Neural progenitor cell (in vitro differentiated cells): ENCODE measurements around the gene ITPK1. TPM values are rescaled to one million over a fixed set of nuclear protein-coding genes. Genes with fewer than 3 reads are reported as not detected.

ENCODE experiments used
- DNase-seq: peaks from one replicate; pipeline ENCODE4 v3.0.0-alpha.2; 2016; ENCODE audit warnings: low spot score
- H2AFZ ChIP-seq: fragments of 200-600 bp; sonication (generic); replicated peaks from 2 replicates; pipeline ENCODE4 v1.6.1; 2016; ENCODE audit warnings: antibody characterized with exemption
- H3F3A ChIP-seq: fragments of 200-600 bp; sonication (generic); 2 replicates; pipeline ENCODE4 v1.6.1; 2016; ENCODE audit warnings: antibody characterized with exemption, low read depth
- H3K27ac ChIP-seq: fragments of 200-600 bp; sonication (generic); 2 replicates; pipeline ENCODE4 v1.5.1; 2016; ENCODE audit warnings: mild to moderate bottlenecking
- H3K27me3 ChIP-seq: fragments of 200-600 bp; sonication (generic); 2 replicates; pipeline ENCODE4 v1.6.1; 2016; ENCODE audit warnings: mild to moderate bottlenecking, moderate library complexity
- H3K36me3 ChIP-seq: fragments of 200-600 bp; sonication (generic); 2 replicates; pipeline ENCODE4 v1.5.1; 2016
- H3K4me1 ChIP-seq: fragments of 200-600 bp; sonication (generic); 2 replicates; pipeline ENCODE4 v1.6.1; 2016; ENCODE audit warnings: mixed run types
- H3K4me2 ChIP-seq: fragments of 200-600 bp; sonication (generic); 2 replicates; pipeline ENCODE4 v1.6.1; 2016
- H3K4me3 ChIP-seq: fragments of 200-600 bp; sonication (generic); 2 replicates; pipeline ENCODE4 v1.5.1; 2016
- H3K79me2 ChIP-seq: fragments of 200-600 bp; sonication (generic); 2 replicates; pipeline ENCODE4 v1.6.1; 2016; ENCODE audit warnings: low read depth
- H3K9ac ChIP-seq: fragments of 200-600 bp; sonication (generic); 2 replicates; pipeline ENCODE4 v1.6.1; 2016
- H3K9me3 ChIP-seq: fragments of 200-600 bp; sonication (generic); 2 replicates; pipeline ENCODE4 v1.5.1; 2016; ENCODE audit warnings: low read depth
- H4K20me1 ChIP-seq: fragments of 200-600 bp; sonication (generic); 2 replicates; pipeline ENCODE4 v1.6.1; 2016; ENCODE audit warnings: low read depth
- H3K27ac Mint-ChIP-seq: 3 replicates; pipeline ENCODE4 v1.8.0; 2021; ENCODE audit warnings: mixed read lengths
- H3K27me3 Mint-ChIP-seq: 2 replicates; pipeline ENCODE4 v1.8.0; 2022; ENCODE audit warnings: low read depth, mild to moderate bottlenecking, inconsistent platforms, moderate library complexity, mixed read lengths; ENCODE audit not compliant: insufficient read depth
- H3K36me3 Mint-ChIP-seq: 3 replicates; pipeline ENCODE4 v1.8.0; 2021; ENCODE audit warnings: mixed read lengths
- H3K4me1 Mint-ChIP-seq: 3 replicates; pipeline ENCODE4 v1.8.0; 2021; ENCODE audit warnings: mixed read lengths
- H3K4me3 Mint-ChIP-seq: 3 replicates; pipeline ENCODE4 v1.8.0; 2021; ENCODE audit warnings: mild to moderate bottlenecking, moderate library complexity, mixed read lengths
- H3K9me3 Mint-ChIP-seq: 3 replicates; pipeline ENCODE4 v1.8.0; 2020; ENCODE audit warnings: mixed read lengths
- CTCF ChIP-seq: fragments of 200-600 bp; sonication (generic); IDR thresholded peaks from 2 replicates; pipeline ENCODE4 v1.5.1; 2017; ENCODE audit warnings: antibody characterized with exemption, mild to moderate bottlenecking
- EZH2 ChIP-seq: fragments of 200-600 bp; sonication (generic); IDR thresholded peaks from 2 replicates; pipeline ENCODE4 v1.6.1; 2017; ENCODE audit warnings: antibody characterized with exemption, mild to moderate bottlenecking, moderate library complexity
- EZH2phosphoT487 ChIP-seq: fragments of 200-600 bp; sonication (generic); IDR thresholded peaks from 2 replicates; pipeline ENCODE4 v1.6.1; 2017; ENCODE audit warnings: antibody characterized with exemption
- total RNA-seq: library from RNA; depleted of rRNA; stranded (reverse); fragments of >200 nt; gene quantifications from 2 replicates; pipeline ENCODE4 v1.2.3, GENCODE V29; 2015; ENCODE audit warnings: low replicate concordance

Gene ITPK1
- total RNA-seq, 1 donor from 2014 or later = 25.8 TPM

GRCh38 chr14:93051600-93052546, 63.9 kb downstream of the ITPK1 start:
- peak overlapping the region; percentile 13 for H3K4me2 ChIP-seq
- no peaks in the 10 kb centered on the region for H3K79me2 ChIP-seq
- H3K27me3 ChIP-seq = peaks cover 13% of the 10 kb centered on the region
- no peaks in the 10 kb centered on the region for H3K36me3 ChIP-seq
- H3K9me3 ChIP-seq = no peaks in the 10 kb centered on the region
- peaks cover 61% of the 10 kb centered on the region for H4K20me1 ChIP-seq
- no peak overlapping the region for H2AFZ ChIP-seq
- no peak for TF ChIP-seq CTCF
- no peak for TF ChIP-seq EZH2
- no peak for TF ChIP-seq EZH2phosphoT487
- no peak overlapping the region for H3K4me3 Mint-ChIP-seq
- H3K27ac Mint-ChIP-seq = no peak overlapping the region
- peaks cover 10% of the 10 kb centered on the region for H3F3A ChIP-seq
- H3K4me3 ChIP-seq = no peak overlapping the region
- H3K27me3 Mint-ChIP-seq = peaks cover 17% of the 10 kb centered on the region
- peaks cover 24% of the 10 kb centered on the region for H3K4me1 Mint-ChIP-seq
- H3K9ac ChIP-seq = no peak overlapping the region
- H3K27ac ChIP-seq = no peak overlapping the region
- peaks cover 24% of the 10 kb centered on the region for H3K4me1 ChIP-seq
- peaks cover 3% of the 10 kb centered on the region for H3K9me3 Mint-ChIP-seq
- no peaks in the 10 kb centered on the region for H3K36me3 Mint-ChIP-seq
- peak; percentile 40 for DNase-seq

- H3K79me2 ChIP-seq = no peaks in the 10 kb centered on the region
- H3K27ac ChIP-seq = no peak overlapping the region
- H3K4me3 ChIP-seq = no peak overlapping the region
- no peaks in the 10 kb centered on the region for H3K9me3 ChIP-seq
- no peak for TF ChIP-seq EZH2
- no peak for TF ChIP-seq CTCF
- TF ChIP-seq EZH2phosphoT487 = no peak
- no peak overlapping the region for H3K27ac Mint-ChIP-seq
- H3K4me3 Mint-ChIP-seq = no peak overlapping the region
- H3F3A ChIP-seq = peaks cover 10% of the 10 kb centered on the region
- H3K36me3 ChIP-seq = no peaks in the 10 kb centered on the region
- H4K20me1 ChIP-seq = peaks cover 66% of the 10 kb centered on the region
- peaks cover 28% of the 10 kb centered on the region for H3K4me1 ChIP-seq
- no peaks in the 10 kb centered on the region for H3K36me3 Mint-ChIP-seq
- H3K9ac ChIP-seq = no peak overlapping the region
- peaks cover 24% of the 10 kb centered on the region for H3K27me3 ChIP-seq
- H3K4me1 Mint-ChIP-seq = peaks cover 27% of the 10 kb centered on the region
- no peak overlapping the region for H2AFZ ChIP-seq
- peaks cover 6% of the 10 kb centered on the region for H3K9me3 Mint-ChIP-seq
- no peak overlapping the region for H3K4me2 ChIP-seq
- no peak for DNase-seq
- peaks cover 20% of the 10 kb centered on the region for H3K27me3 Mint-ChIP-seq
These were observed 65.0 kb downstream of the ITPK1 start for GRCh38 chr14:93050761-93051160.

GRCh38 chr14:93049867-93050331, 65.8 kb downstream of the ITPK1 start:
- H3K4me1 ChIP-seq = peaks cover 34% of the 10 kb centered on the region
- peaks cover 35% of the 10 kb centered on the region for H3K4me1 Mint-ChIP-seq
- H3K27ac ChIP-seq = no peak overlapping the region
- H3K27ac Mint-ChIP-seq = no peak overlapping the region
- H3K9me3 Mint-ChIP-seq = peaks cover 6% of the 10 kb centered on the region
- TF ChIP-seq EZH2 = no peak
- TF ChIP-seq CTCF = no peak
- TF ChIP-seq EZH2phosphoT487 = no peak
- no peak overlapping the region for H3K4me3 ChIP-seq
- H3F3A ChIP-seq = peaks cover 17% of the 10 kb centered on the region
- H3K36me3 Mint-ChIP-seq = no peaks in the 10 kb centered on the region
- DNase-seq = peak; percentile 41
- H3K9me3 ChIP-seq = no peaks in the 10 kb centered on the region
- H2AFZ ChIP-seq = no peak overlapping the region
- H3K9ac ChIP-seq = no peak overlapping the region
- H3K79me2 ChIP-seq = no peaks in the 10 kb centered on the region
- peaks cover 27% of the 10 kb centered on the region for H3K27me3 Mint-ChIP-seq
- H3K4me3 Mint-ChIP-seq = no peak overlapping the region
- peaks cover 27% of the 10 kb centered on the region for H3K27me3 ChIP-seq
- peak overlapping the region; percentile 20 for H3K4me2 ChIP-seq
- H3K36me3 ChIP-seq = no peaks in the 10 kb centered on the region
- peaks cover 75% of the 10 kb centered on the region for H4K20me1 ChIP-seq
